SU-DHL-6 (cell line): ENCODE results near the gene KCNJ15.

ENCODE experiments used
- EZH2phosphoT487 ChIP-seq: fragments of 200-600 bp; sonication (generic), shearing (Covaris generic); conservative IDR thresholded peaks from 2 replicates; pipeline ENCODE4 v1.6.1; 2018; ENCODE audit warnings: mild to moderate bottlenecking, antibody characterized with exemption, low read length, moderate library complexity, mixed read lengths
- TF ChIP-seq, protein P1 (sequence below): fragments of 200-600 bp; sonication (generic); IDR thresholded peaks from one replicate; pipeline ENCODE4 v1.5.1; 2017; ENCODE audit warnings: antibody characterized with exemption, mild to moderate bottlenecking, low read length, moderate library complexity; ENCODE audit not compliant: insufficient read depth, poor library complexity, severe bottlenecking

DNA sequence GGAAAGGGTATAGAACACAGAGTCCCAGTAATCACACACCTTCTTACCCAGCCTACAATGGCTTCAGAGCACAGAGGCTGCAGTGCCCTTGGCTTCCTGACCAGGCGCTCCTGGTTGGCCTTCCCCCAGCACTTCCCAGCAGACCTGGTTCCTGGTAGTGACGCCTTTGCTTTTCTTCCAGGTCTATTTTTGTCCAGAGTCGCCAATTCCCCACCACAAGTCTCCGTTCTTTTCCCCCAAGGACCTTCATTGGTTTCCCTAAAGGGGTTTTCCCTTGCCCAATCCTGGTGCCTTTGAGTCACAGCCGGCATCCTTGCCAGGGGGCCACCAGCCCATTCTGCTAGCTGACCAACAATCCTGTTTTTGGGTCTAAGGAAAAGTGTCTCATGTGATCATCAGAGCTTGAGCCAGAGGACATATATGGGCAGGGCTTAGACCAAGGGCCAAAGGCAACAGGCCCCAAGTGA is 84.8 kb downstream of the KCNJ15 start:
- TF ChIP-seq, protein P1, sequence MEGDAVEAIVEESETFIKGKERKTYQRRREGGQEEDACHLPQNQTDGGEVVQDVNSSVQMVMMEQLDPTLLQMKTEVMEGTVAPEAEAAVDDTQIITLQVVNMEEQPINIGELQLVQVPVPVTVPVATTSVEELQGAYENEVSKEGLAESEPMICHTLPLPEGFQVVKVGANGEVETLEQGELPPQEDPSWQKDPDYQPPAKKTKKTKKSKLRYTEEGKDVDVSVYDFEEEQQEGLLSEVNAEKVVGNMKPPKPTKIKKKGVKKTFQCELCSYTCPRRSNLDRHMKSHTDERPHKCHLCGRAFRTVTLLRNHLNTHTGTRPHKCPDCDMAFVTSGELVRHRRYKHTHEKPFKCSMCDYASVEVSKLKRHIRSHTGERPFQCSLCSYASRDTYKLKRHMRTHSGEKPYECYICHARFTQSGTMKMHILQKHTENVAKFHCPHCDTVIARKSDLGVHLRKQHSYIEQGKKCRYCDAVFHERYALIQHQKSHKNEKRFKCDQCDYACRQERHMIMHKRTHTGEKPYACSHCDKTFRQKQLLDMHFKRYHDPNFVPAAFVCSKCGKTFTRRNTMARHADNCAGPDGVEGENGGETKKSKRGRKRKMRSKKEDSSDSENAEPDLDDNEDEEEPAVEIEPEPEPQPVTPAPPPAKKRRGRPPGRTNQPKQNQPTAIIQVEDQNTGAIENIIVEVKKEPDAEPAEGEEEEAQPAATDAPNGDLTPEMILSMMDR: no peak
- no peak for TF ChIP-seq EZH2phosphoT487
